ENCODE results near the gene TRAF4. TPM values are rescaled to one million over a fixed set of nuclear protein-coding genes. Genes with fewer than 3 reads are reported as not detected.

The TRAF4 gene
- total and polyA plus RNA-seq, 2 experiments from 2014 or later, result 66.2 to 99.5 TPM

DNA sequence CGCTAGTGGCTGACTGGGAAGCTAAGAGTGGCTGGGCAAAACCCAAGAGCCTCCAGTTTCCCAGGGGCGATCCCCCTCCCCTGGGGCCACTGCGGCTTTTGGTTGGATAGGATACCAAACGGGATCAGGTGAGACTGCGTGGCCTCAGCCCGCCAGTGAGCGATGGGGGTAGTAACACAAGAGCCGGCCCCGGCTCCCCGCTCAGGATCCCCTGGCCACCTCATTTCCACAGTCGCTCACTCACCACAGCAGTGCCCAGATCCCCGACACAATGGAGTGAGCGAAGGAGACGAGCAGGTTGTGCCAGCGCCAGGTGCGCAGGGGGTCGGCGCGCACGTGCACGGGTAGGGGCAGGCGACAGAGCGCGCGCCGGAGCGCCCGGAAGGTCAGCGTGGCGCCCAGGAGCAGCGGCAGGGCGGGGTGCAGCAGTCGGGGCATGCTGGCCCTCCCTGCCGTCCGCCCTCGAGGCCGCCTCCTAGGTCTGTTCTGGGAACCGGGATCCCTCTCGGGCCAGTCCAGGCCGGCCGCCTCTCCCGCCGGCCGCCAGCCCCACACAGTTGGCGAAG is 18.1 kb upstream of the TRAF4 start:
- Histone ChIP-seq H3K9me2 (replicated peaks; ENCODE audit: insufficient read depth) (no peaks in the 10 kb centered on the region), H3K4me2 (peak overlapping the region; percentile 100), H3K27me3 (no peaks in the 10 kb centered on the region), H3K79me2 (peaks cover 24% of the 10 kb centered on the region), H2AFZ (peak overlapping the region; percentile 1), H3K36me3 (replicated peaks; ENCODE audit: insufficient read depth, low read depth) (no peaks in the 10 kb centered on the region), H3K4me3 (peak overlapping the region; percentile 54), H3K9me3 (ENCODE audit: low read depth) (no peaks in the 10 kb centered on the region), H3K4me1 (ENCODE audit: insufficient read depth) (peaks cover 32% of the 10 kb centered on the region), H3K27ac (peak overlapping the region; percentile 94), H4K20me1 (ENCODE audit: insufficient read depth, poor library complexity, severe bottlenecking) (peaks cover 28% of the 10 kb centered on the region)
- TF ChIP-seq EZH2phosphoT487 (IDR thresholded peaks at IDR 0.05; ENCODE audit: low read depth, severe bottlenecking, unreplicated experiment) (no peak), CTCF (IDR thresholded peaks at IDR 0.05; ENCODE audit: poor library complexity) (no peak), EZH2 (IDR thresholded peaks at IDR 0.05; ENCODE audit: borderline replicate concordance) (no peak)
- WGBS (ENCODE audit: low lambda C conversion rate, missing lambda C conversion rate), result 3% methylated on average over 32 of the region's 45 CpGs
- DNase-seq (ENCODE audit: low spot score), result peak; percentile 72

DNA sequence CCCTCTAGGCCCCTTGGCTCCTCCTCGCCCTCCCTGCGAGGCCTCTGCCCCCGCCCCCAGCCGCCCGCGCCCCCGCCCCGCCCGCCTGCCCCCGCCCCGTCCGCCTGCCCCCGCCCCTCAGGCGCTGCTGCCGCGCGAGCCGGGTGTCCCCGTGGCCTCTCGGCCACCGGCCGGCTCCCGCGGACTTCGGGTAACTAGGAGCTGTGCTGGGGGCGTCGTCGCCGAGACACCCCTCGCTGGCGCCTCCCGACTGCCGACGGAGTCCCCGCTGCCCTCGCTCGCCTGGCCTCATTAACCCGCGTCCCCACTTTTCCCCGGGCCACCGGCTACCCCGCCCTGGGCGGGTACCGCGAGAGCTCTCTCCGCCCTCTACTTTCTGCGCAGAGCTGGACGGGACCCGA is 17.6 kb upstream of the TRAF4 start, which contains the start of gene TLCD1:
TSS of gene TLCD1 (minus strand) at position 8 of the 401 bp plus-strand sequence. CDS start 136 bp downstream, outside the sequence.
- TF ChIP-seq EZH2 (IDR thresholded peaks at IDR 0.05; ENCODE audit: borderline replicate concordance), result no peak
- no peak for TF ChIP-seq EZH2phosphoT487 (IDR thresholded peaks at IDR 0.05; ENCODE audit: low read depth, severe bottlenecking, unreplicated experiment)
- TF ChIP-seq CTCF (IDR thresholded peaks at IDR 0.05; ENCODE audit: poor library complexity), result no peak
- peaks cover 19% of the 10 kb centered on the region for H3K79me2 ChIP-seq
- no peaks in the 10 kb centered on the region for H3K9me2 ChIP-seq (replicated peaks; ENCODE audit: insufficient read depth)
- H2AFZ ChIP-seq, result peak within 1 kb of the TSS; percentile 61
- peak; percentile 92 for DNase-seq (ENCODE audit: low spot score)
- no peaks in the 10 kb centered on the region for H3K36me3 ChIP-seq (replicated peaks; ENCODE audit: insufficient read depth, low read depth)
- peaks cover 23% of the 10 kb centered on the region for H4K20me1 ChIP-seq (ENCODE audit: insufficient read depth, poor library complexity, severe bottlenecking)
- peak within 1 kb of the TSS; percentile 100 for H3K4me2 ChIP-seq
- H3K9me3 ChIP-seq (ENCODE audit: low read depth), result no peaks in the 10 kb centered on the region
- peak within 1 kb of the TSS; percentile 69 for H3K4me3 ChIP-seq
- no peaks in the 10 kb centered on the region for H3K27me3 ChIP-seq
- WGBS (ENCODE audit: low lambda C conversion rate, missing lambda C conversion rate), result 0% methylated on average over 4 of the region's 49 CpGs
- peaks cover 27% of the 10 kb centered on the region for H3K4me1 ChIP-seq (ENCODE audit: insufficient read depth)
- peak within 1 kb of the TSS; percentile 94 for H3K27ac ChIP-seq

- under 1% methylated on average over 49 of the region's 57 CpGs for WGBS (ENCODE audit: low lambda C conversion rate, missing lambda C conversion rate)
- peak; percentile 96 for DNase-seq (ENCODE audit: low spot score)
- H2AFZ ChIP-seq, result peak overlapping the region; percentile 61
- no peaks in the 10 kb centered on the region for H3K27me3 ChIP-seq
- H3K9me2 ChIP-seq (replicated peaks; ENCODE audit: insufficient read depth), result no peaks in the 10 kb centered on the region
- H3K36me3 ChIP-seq (replicated peaks; ENCODE audit: insufficient read depth, low read depth), result no peaks in the 10 kb centered on the region
- peak overlapping the region; percentile 94 for H3K27ac ChIP-seq
- peaks cover 21% of the 10 kb centered on the region for H3K4me1 ChIP-seq (ENCODE audit: insufficient read depth)
- peaks cover 13% of the 10 kb centered on the region for H3K79me2 ChIP-seq
- peak; percentile 99 for TF ChIP-seq CTCF (IDR thresholded peaks at IDR 0.05; ENCODE audit: poor library complexity)
- no peak for TF ChIP-seq EZH2 (IDR thresholded peaks at IDR 0.05; ENCODE audit: borderline replicate concordance)
- TF ChIP-seq EZH2phosphoT487 (IDR thresholded peaks at IDR 0.05; ENCODE audit: low read depth, severe bottlenecking, unreplicated experiment), result no peak
- H3K4me2 ChIP-seq, result peak overlapping the region; percentile 100
- H3K9me3 ChIP-seq (ENCODE audit: low read depth), result no peaks in the 10 kb centered on the region
- H3K4me3 ChIP-seq, result peak overlapping the region; percentile 69
- peaks cover 16% of the 10 kb centered on the region for H4K20me1 ChIP-seq (ENCODE audit: insufficient read depth, poor library complexity, severe bottlenecking)
Measured at GRCh38 chr17:28726627-28727491, 17.0 kb upstream of the TRAF4 start.
